ENCODE measurements around the gene KATNB1.

The KATNB1 gene

DNA sequence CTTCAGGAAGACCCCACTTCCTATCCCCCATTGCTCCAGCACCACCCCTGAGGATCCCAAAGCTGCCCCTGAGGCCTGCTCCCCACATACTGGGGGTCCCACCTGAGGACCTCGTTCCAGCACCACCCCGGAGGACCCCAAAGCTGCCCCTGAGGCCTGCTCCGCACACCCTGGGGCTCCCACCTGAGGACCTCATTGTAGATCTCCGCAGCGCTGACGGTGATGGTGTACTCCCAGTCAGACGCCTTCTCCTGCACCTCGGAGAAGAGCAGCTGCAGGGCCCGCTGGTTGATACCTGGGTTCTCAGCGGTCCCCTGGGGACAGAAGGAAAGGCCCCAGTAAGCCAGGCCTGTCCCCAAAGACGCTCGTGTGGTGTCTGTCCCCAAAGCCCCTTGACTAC, 26.4 kb downstream of the KATNB1 start:
- Histone ChIP-seq H3K4me1 (ENCODE audit: control insufficient read depth, insufficient read depth, low read length) (peaks cover 8% of the 10 kb centered on the region), H3K4me2 (ENCODE audit: low read length) (no peak overlapping the region), H3K9ac (ENCODE audit: low read depth, low read length) (no peak overlapping the region), H3K27me3 (ENCODE audit: control insufficient read depth, insufficient read depth, low read length) (no peaks in the 10 kb centered on the region), H3K4me3 (ENCODE audit: low read length) (no peak overlapping the region), H3K36me3 (ENCODE audit: insufficient read depth, low read length) (peaks cover 60% of the 10 kb centered on the region), H3K9me3 (replicated peaks; ENCODE audit: low read length) (no peaks in the 10 kb centered on the region)

DNA sequence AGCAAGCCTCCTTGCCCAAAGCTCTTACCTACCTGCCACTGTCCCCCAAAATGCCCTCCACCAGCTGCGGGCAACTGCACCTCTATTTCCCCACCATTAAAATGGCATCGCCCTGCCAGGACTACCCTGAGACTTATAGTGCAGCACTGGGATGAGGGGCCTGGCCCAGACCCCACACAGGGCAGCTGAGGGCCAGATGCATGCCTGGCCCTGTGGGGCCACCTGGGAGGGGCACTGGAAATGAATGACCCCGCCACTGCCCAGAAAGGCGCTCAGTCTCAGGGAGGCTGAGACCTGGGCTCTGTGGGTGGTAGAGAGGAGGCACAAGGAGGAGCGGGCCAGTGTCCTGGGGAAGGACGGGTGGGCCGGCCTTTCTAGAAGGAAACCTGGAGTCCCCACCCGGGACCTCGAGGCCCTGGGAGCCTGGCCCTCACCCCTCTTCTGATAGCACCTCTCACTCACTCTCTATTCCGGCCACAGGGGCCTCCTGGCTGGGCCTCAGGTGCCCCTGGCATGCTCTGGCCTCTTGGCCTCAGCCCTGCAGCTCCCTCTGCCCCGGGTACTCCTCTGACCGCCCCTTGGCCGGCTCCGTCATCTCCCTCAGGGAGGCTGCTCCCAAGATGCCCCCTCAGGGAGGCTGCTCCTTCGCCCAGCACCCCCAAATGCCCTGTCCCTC, 26.9 kb downstream of the KATNB1 start:
- Histone ChIP-seq H3K9ac (ENCODE audit: low read depth, low read length) (no peak overlapping the region), H3K4me2 (ENCODE audit: low read length) (no peak overlapping the region), H3K27me3 (ENCODE audit: control insufficient read depth, insufficient read depth, low read length) (no peaks in the 10 kb centered on the region), H3K4me3 (ENCODE audit: low read length) (no peak overlapping the region), H3K9me3 (replicated peaks; ENCODE audit: low read length) (no peaks in the 10 kb centered on the region), H3K36me3 (ENCODE audit: insufficient read depth, low read length) (peaks cover 62% of the 10 kb centered on the region), H3K4me1 (ENCODE audit: control insufficient read depth, insufficient read depth, low read length) (peaks cover 8% of the 10 kb centered on the region)

DNA sequence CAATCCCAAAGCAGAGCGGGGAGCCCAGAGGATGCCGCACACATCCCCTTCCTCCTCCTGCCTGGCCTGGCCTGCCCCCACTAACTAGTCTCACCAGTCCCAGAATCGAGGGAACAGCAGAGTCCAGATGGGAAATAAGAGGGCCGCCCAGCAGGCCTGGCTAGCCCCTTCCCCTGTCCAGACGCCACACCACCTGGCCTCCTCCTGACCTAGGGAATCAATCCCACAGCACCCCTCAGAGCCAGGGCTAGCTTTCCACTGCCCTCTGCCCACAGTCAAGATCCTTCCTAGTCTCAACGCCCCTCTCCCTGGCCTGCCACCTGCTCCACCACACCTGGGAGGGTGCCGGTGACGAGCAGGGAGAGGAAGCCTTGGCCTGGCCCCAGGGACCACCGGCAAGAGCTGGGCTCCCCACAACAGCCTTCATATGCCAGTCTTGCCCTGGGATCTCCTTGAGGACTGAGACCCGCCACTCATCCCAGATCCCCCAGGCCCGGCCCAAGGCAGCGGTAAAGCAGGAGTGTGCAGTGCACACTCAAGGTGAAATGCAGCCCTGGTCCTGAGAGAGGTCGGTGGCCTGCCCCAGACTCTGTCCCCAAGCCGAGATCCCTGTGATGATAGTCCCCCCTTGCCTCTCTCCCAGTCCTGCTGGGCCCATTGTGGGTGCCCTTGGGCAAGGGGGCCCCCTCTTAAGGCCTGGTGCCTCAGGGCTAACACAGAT, 27.9 kb downstream of the KATNB1 start:
- no peak overlapping the region for H3K4me3 ChIP-seq (ENCODE audit: low read length)
- no peak overlapping the region for H3K9ac ChIP-seq (ENCODE audit: low read depth, low read length)
- H3K9me3 ChIP-seq (replicated peaks; ENCODE audit: low read length), result no peaks in the 10 kb centered on the region
- H3K4me2 ChIP-seq (ENCODE audit: low read length), result no peak overlapping the region
- peaks cover 8% of the 10 kb centered on the region for H3K4me1 ChIP-seq (ENCODE audit: control insufficient read depth, insufficient read depth, low read length)
- no peaks in the 10 kb centered on the region for H3K27me3 ChIP-seq (ENCODE audit: control insufficient read depth, insufficient read depth, low read length)
- peaks cover 58% of the 10 kb centered on the region for H3K36me3 ChIP-seq (ENCODE audit: insufficient read depth, low read length)

DNA sequence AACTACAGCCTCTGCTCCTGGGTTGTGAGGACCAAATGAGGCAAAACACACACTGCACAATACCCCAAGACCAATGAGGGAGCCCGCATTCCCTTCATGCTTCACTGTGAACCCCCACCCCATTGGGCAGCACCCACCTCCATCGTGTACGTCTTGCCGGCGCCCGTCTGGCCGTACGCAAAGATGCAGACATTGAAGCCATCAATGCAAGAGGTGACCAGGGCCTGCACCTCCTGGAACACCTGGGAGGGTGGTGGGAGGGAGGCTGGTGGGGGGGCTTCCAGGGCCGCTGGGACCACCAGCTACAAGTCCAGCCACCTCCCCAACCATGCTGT, 28.4 kb downstream of the KATNB1 start:
- Histone ChIP-seq H3K9ac (ENCODE audit: low read depth, low read length) (no peak overlapping the region), H3K9me3 (replicated peaks; ENCODE audit: low read length) (no peaks in the 10 kb centered on the region), H3K4me3 (ENCODE audit: low read length) (no peak overlapping the region), H3K4me1 (ENCODE audit: control insufficient read depth, insufficient read depth, low read length) (peaks cover 8% of the 10 kb centered on the region), H3K4me2 (ENCODE audit: low read length) (no peak overlapping the region), H3K27me3 (ENCODE audit: control insufficient read depth, insufficient read depth, low read length) (no peaks in the 10 kb centered on the region), H3K36me3 (ENCODE audit: insufficient read depth, low read length) (peaks cover 56% of the 10 kb centered on the region)

DNA sequence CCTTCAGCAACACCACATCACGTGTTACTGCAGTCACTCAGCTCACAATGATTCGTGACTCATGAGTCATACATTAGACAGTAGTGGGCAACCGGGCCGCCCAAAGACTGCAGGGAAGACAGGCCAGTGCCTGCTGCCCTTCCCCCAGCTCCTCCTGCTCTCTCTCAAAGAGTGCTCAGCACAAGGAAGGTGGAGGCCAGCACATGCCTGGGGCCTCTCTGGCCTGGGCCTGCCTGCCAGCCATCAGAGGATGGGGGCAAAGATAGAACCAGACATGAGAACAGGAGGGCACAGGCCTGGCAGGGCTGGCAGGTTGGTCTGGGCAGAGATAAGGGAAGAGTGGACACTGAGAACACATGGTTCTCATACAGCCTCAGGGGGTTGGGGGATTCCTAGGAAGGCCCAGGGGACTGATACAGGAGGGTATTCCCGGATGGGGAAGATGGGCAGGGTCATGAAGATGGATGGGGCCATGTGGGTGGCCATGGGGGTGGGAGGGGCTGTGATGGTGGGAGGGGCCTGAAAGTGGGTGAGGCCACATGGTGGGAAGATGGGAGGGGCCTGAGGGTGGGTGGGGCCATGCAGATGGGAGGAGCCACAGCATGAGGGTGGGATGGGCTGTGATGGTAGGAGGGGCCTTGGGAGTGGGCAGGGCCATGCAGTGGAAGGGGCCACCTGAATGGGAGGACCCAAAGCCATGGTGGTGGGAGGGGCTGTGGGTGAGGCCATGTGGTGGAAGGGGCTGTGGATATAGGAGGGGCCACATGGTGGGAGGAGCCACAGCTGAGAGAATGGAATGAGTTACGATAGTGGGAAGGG, 29.0 kb downstream of the KATNB1 start:
- peak overlapping the region; percentile 43 for H3K4me2 ChIP-seq (ENCODE audit: low read length)
- peaks cover 57% of the 10 kb centered on the region for H3K36me3 ChIP-seq (ENCODE audit: insufficient read depth, low read length)
- no peaks in the 10 kb centered on the region for H3K9me3 ChIP-seq (replicated peaks; ENCODE audit: low read length)
- H3K4me3 ChIP-seq (ENCODE audit: low read length), result peak overlapping the region; percentile 32
- no peaks in the 10 kb centered on the region for H3K27me3 ChIP-seq (ENCODE audit: control insufficient read depth, insufficient read depth, low read length)
- H3K9ac ChIP-seq (ENCODE audit: low read depth, low read length), result peak overlapping the region; percentile 58
- H3K4me1 ChIP-seq (ENCODE audit: control insufficient read depth, insufficient read depth, low read length), result peaks cover 8% of the 10 kb centered on the region

DNA sequence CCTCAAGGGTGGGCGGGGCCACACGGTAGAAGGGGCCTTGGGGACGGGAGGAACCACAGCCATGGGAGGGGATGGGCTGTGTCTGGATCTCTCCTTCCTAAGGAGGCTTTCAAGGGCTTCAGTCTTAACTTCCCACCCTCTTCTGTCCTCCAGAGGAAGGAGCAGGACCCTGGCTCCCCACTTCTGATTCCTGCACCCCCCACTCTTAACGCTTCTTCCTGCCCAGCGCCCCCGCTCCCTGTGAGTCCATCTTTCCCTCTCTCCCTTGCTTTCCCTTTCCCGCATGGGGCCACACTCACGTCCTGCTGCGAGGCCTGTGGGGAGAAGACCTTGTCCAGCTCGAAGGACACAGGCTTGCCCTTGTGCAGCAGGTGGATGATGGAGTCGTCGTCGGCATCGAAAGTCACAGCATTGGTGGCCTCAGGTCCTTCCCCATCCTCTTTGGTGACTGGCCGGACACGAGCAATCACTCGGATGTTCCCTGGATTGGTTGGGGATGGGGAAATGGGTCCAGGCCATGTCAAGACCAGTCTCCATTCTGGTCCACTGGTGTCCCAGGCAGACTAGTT, 29.7 kb downstream of the KATNB1 start:
- Histone ChIP-seq H3K36me3 (ENCODE audit: insufficient read depth, low read length) (peaks cover 57% of the 10 kb centered on the region), H3K4me2 (ENCODE audit: low read length) (no peak overlapping the region), H3K4me1 (ENCODE audit: control insufficient read depth, insufficient read depth, low read length) (peaks cover 8% of the 10 kb centered on the region), H3K4me3 (ENCODE audit: low read length) (no peak overlapping the region), H3K27me3 (ENCODE audit: control insufficient read depth, insufficient read depth, low read length) (no peaks in the 10 kb centered on the region), H3K9ac (ENCODE audit: low read depth, low read length) (no peak overlapping the region), H3K9me3 (replicated peaks; ENCODE audit: low read length) (no peaks in the 10 kb centered on the region)

DNA sequence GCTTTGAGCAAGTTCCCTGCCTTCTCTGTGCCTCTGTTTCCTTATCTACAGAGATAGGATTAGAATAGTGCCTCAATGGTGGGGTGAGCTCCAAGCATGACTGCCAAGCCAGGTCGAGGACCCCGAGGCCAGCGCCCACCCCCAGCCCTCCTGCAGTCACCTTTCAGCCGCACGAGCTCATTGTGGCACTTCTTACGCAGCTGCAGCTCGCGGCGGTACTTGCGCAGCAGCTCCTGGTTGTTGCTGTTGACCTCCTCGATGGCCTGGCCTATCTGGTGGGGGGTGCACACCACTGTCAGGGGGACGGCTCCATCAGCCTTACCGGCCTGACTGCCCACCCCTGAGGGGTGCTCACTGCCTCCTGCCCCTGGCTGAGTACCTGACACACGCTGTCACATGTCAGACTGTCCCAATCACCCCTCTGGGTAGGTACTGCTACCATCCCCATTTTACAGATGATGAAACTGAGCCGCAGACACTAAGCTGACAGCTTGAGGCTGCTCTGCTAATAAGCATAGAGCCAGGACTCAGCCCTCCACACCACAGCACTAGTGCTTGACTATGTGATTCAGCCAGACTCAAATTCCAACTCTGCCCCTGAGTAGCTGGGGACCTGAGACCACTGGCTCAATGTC, 31.3 kb downstream of the KATNB1 start:
- Histone ChIP-seq H3K27me3 (ENCODE audit: control insufficient read depth, insufficient read depth, low read length) (no peaks in the 10 kb centered on the region), H3K9me3 (replicated peaks; ENCODE audit: low read length) (no peaks in the 10 kb centered on the region), H3K4me3 (ENCODE audit: low read length) (no peak overlapping the region), H3K9ac (ENCODE audit: low read depth, low read length) (no peak overlapping the region), H3K36me3 (ENCODE audit: insufficient read depth, low read length) (peaks cover 61% of the 10 kb centered on the region), H3K4me1 (ENCODE audit: control insufficient read depth, insufficient read depth, low read length) (peaks cover 8% of the 10 kb centered on the region), H3K4me2 (ENCODE audit: low read length) (no peak overlapping the region)

DNA sequence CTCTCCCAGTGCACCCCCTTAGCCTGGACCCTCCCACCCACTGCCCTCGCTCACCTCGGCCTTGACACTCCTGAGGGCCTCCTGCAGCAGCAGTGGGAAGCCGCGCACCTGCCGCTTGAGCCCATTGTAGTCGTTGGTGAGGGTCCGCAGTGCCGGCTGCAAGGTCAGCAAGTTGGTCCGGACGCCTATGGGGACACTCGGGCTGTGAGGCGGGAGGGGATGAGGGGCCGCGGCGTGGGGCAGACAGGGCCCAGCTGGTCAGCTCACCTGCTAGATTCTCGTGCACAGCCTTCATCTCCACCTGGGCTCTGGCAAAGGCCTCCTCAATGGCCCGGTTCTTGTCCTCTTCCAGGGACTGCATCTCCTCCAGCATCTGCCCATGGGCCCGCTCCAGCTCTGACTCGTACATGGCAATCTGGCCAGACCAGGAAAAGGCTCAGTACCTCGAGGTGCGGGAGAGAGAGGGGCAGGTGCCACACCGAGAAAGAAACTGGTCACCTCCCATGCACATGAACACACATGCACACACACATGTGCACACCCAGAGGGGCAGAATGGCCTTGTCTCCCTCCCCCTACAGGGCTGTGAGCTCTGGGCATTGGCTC, 34.1 kb downstream of the KATNB1 start:
- H3K4me3 ChIP-seq (ENCODE audit: low read length), result no peak overlapping the region
- H3K4me2 ChIP-seq (ENCODE audit: low read length), result no peak overlapping the region
- no peaks in the 10 kb centered on the region for H3K27me3 ChIP-seq (ENCODE audit: control insufficient read depth, insufficient read depth, low read length)
- H3K9ac ChIP-seq (ENCODE audit: low read depth, low read length), result no peak overlapping the region
- peaks cover 59% of the 10 kb centered on the region for H3K36me3 ChIP-seq (ENCODE audit: insufficient read depth, low read length)
- no peaks in the 10 kb centered on the region for H3K9me3 ChIP-seq (replicated peaks; ENCODE audit: low read length)
- peaks cover under 1% of the 10 kb centered on the region for H3K4me1 ChIP-seq (ENCODE audit: control insufficient read depth, insufficient read depth, low read length)

DNA sequence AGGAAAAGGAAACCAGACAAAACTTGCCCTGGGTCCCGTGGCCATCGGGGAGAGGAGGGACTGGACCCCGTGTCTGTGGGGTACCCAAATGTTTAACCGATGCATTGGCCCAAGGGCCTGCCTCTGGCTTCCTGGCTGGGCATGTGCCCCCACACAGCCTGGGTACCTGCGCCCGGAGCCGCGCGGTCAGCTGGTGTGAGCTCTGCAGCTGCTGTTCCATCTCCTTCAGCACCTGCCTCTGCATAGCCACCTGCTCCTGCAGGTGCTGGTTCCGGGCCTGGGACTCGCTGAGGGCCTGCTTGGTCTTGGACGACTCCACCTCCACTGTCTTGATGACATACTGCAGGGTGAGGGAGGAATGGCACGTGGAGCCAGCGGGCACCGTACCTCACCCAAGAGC, 34.8 kb downstream of the KATNB1 start:
- H3K4me2 ChIP-seq (ENCODE audit: low read length), result no peak overlapping the region
- H3K4me1 ChIP-seq (ENCODE audit: control insufficient read depth, insufficient read depth, low read length), result no peaks in the 10 kb centered on the region
- no peaks in the 10 kb centered on the region for H3K9me3 ChIP-seq (replicated peaks; ENCODE audit: low read length)
- H3K4me3 ChIP-seq (ENCODE audit: low read length), result no peak overlapping the region
- no peaks in the 10 kb centered on the region for H3K27me3 ChIP-seq (ENCODE audit: control insufficient read depth, insufficient read depth, low read length)
- H3K9ac ChIP-seq (ENCODE audit: low read depth, low read length), result no peak overlapping the region
- peaks cover 63% of the 10 kb centered on the region for H3K36me3 ChIP-seq (ENCODE audit: insufficient read depth, low read length)

DNA sequence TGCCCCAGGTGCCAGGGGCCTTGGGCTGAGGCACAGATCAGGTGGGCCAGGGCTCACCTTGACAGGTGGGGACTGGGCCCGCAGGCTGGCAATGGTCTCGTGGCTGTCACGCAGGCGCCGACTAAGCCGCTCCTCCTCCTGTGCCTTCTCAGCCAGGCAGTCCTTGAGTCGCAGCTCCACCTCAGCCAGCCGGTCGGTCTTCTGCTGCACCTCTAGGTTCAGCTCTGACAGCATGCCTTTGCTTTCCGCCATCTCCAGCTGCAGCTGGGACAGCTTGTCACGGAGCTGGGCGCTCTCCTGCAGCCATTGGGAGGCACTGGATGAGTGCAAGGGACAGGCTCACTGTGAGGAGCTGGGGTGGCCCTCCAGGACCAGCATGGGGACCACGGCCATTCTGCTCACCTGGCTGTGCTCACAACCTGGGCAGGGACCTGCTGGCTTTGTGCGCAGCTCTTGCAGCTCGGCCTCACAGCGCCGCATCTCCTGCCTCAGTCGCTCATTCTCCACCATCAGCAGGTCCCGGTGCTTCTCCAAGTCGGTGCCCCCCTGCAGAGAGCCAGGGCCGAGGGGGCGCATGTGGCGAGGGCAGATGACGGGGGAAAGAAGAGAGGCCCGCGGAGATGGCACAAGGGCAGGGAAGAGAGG, 35.7 kb downstream of the KATNB1 start:
- no peak overlapping the region for H3K9ac ChIP-seq (ENCODE audit: low read depth, low read length)
- no peaks in the 10 kb centered on the region for H3K9me3 ChIP-seq (replicated peaks; ENCODE audit: low read length)
- no peaks in the 10 kb centered on the region for H3K27me3 ChIP-seq (ENCODE audit: control insufficient read depth, insufficient read depth, low read length)
- no peak overlapping the region for H3K4me3 ChIP-seq (ENCODE audit: low read length)
- H3K36me3 ChIP-seq (ENCODE audit: insufficient read depth, low read length), result peaks cover 67% of the 10 kb centered on the region
- no peaks in the 10 kb centered on the region for H3K4me1 ChIP-seq (ENCODE audit: control insufficient read depth, insufficient read depth, low read length)
- H3K4me2 ChIP-seq (ENCODE audit: low read length), result no peak overlapping the region

All from skeletal muscle satellite cell (primary cell).